Ovary (tissue), 3 donors: ENCODE measurements around the gene OXSM.

ENCODE experiments used
- POLR2A ChIP-seq: fragments of 450-650 bp; IDR thresholded peaks from one replicate; pipeline ENCODE4 v1.6.1; 2017; ENCODE audit warnings: antibody characterized with exemption, mild to moderate bottlenecking, moderate library complexity
- TF ChIP-seq, protein P1 (sequence below), 3 donors: fragments of 450-650 bp in 2 of 3; fragments of 200-600 bp in 1 of 3; IDR thresholded peaks; one replicate each; pipeline versions ENCODE4 v1.5.1 to v1.8.0; 2016 to 2022; ENCODE audit warnings: antibody characterized with exemption in 3 of 3, mild to moderate bottlenecking in 1 of 3
- donor health status: DM: no; HTN: no; CAD: no.

DNA sequence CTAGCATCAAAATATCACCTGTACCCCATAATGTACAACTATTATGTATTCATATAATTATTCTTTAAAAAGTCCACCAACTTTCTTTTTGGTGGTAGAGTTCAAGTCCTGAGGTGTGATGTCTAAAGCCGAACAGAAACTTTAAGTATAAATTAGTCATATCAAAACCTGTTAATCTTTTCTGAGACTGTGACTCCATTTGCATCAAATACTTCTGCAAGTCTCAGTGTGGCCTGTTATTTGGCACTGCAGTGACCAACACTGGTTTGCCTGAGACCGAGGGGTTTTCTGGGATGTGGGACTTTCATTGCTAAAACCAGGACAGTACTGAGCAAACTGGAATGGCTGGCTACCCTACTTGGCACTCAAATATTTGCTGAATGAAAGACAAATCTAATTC lies 14.0 kb upstream of the OXSM start:
- TF ChIP-seq, protein P1, sequence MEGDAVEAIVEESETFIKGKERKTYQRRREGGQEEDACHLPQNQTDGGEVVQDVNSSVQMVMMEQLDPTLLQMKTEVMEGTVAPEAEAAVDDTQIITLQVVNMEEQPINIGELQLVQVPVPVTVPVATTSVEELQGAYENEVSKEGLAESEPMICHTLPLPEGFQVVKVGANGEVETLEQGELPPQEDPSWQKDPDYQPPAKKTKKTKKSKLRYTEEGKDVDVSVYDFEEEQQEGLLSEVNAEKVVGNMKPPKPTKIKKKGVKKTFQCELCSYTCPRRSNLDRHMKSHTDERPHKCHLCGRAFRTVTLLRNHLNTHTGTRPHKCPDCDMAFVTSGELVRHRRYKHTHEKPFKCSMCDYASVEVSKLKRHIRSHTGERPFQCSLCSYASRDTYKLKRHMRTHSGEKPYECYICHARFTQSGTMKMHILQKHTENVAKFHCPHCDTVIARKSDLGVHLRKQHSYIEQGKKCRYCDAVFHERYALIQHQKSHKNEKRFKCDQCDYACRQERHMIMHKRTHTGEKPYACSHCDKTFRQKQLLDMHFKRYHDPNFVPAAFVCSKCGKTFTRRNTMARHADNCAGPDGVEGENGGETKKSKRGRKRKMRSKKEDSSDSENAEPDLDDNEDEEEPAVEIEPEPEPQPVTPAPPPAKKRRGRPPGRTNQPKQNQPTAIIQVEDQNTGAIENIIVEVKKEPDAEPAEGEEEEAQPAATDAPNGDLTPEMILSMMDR (IDR thresholded peaks at IDR 0.05) = no peak
- no peak for TF ChIP-seq POLR2A
